ENCODE measurements around the gene SPTA1.

GRCh38 chr1:158675563-158676323 lies 10.8 kb downstream of the SPTA1 start:
- no peak for TF ChIP-seq CTCF (IDR thresholded peaks at IDR 0.05 in 4 of 5, conservative IDR thresholded peaks at IDR 0.05 in 1 of 5)
- no peak for TF ChIP-seq POLR2A (IDR thresholded peaks at IDR 0.05)
